A549 treated with AZD9567 at 1 μM for 4 hours (cell line): ENCODE data around the gene RAB17. TPM values are rescaled to one million over a fixed set of nuclear protein-coding genes. Genes with fewer than 3 reads are reported as not detected.

Source experiments
- total RNA-seq: library from RNA; stranded (reverse); fragments of 200-300 nt; extraction: Qiagen RNA extraction; gene quantifications from 5 replicates; pipeline ENCODE4 v1.2.3, GENCODE V29; 2022; ENCODE audit not compliant: insufficient read depth

Gene RAB17
- total RNA-seq = 0.21 to 0.45 TPM (median 0.34 TPM) in 4 of 5 replicates, not detected in the other

DNA sequence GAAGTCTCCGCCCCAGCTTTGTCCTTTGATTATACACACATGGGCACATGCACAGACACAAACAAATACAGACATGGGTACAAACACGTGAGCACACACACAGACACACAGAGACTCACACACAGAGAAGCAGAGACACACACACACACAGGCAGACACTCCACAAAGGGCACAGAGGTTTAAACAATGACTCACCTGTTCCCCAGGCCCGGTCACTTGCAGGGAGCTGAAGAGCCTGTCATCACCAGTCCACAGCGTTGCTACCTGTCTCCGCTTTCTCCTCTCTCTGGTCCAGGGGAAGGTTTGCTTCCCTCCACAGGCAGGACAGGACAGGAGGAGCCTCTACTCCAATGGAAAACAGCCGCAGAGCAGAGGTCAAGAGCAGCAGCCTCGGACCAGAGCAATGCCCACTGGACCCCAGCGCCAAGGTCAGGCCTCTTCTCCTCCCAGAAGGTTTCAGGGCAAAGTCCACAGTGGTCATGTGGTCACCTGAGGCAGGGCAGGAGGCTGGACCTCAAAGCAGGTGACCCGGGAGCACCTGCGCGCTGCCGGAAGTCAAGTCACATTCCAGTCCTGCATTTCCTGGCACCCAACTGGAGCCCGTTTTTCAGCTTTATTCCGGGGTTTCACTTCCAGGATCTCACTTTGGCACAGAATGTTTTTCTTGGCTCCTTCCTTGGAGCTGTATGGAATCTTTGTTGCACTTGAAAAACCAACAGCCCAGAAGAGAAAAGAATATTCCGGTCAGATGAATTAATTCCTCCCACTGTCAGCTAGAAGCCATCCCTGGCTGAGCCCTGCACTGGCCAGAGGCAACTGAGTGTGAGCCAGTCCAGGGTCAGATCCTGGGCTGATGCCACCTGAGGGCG is at the start of gene RAB17:
TSS of gene RAB17 (minus strand) at position 463 of the 869 bp plus-strand sequence. CDS start 4,580 bp downstream, outside the sequence.

DNA sequence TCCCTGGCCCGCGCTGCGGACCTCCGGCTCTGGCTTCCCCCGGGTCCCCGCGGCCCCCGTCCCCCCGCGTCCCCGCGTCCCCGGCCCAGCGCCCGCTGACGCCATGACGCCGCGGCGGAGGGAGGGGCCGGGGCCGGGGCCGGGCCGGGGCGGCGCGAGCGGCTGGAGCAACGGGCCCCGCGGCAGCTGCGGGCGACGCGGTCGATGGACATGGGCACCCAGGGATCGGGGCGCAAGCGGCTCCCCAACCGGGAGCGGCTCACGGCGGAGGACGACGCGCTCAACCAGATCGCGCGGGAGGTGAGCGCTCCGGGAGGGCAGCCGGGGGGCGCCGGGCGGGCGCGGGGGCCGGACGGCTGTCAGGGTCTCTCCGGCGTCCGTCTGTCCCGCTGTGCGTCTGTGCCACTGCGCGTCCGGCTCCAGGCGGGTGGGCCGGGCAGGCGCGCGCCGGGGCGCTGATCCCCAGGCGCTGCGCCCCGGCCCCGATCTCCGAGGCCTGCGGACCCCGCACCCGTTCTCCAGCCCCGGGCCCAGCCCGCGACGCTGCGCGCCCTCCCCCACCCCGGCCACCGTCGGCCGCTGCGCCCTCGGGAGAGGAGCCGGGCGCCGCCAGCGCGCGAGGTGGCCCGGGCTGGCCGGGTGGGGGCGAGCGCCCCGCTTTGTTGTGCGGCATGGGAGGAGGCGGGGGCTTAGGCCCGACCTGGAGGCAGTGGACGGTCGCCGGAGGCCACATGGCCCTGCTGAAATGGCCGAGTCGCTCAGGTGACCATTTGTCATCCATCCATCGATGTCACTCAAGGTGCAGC is 37.1 kb upstream of the RAB17 start, which contains the start of gene LRRFIP1:
TSS of gene LRRFIP1 (plus strand) at position 147 of the 806 bp plus-strand sequence. CDS start at position 205, 58 bp downstream.

GRCh38 chr2:237566401-237567235 is 23.9 kb downstream of the RAB17 start, which contains the start of gene PRLH:
Gene PRLH, plus strand, starts transcription at chr2:237566574. Its CDS starts 0 bp downstream, at chr2:237566574.

Other genes with a start within 250 kb of the RAB17 start
- 0.11 to 0.36 TPM (median 0.16 TPM) in 5 replicates for gene COL6A3, start 176.6 kb downstream of the RAB17 start, total RNA-seq
- 194 to 333 TPM (median 315 TPM) in 5 replicates for gene MLPH, start 103.5 kb downstream of the RAB17 start, total RNA-seq
- gene PRLH, start 24.2 kb downstream of the RAB17 start, total RNA-seq = not detected in 5 replicates
- 66.7 to 93.4 TPM (median 83.0 TPM) in 5 replicates for gene LRRFIP1, start 36.9 kb upstream of the RAB17 start, total RNA-seq
- 0.16 to 0.24 TPM (median 0.23 TPM) in 4 of 5 replicates, not detected in the other for gene RBM44, start 208.0 kb upstream of the RAB17 start, total RNA-seq